Endothelial cell of umbilical vein (primary cell): ENCODE measurements around the gene TMEM109. TPM values are rescaled to one million over a fixed set of nuclear protein-coding genes. Genes with fewer than 3 reads are reported as not detected.

Source experiments
- BruUV-seq: library from RNA; stranded (reverse); fragments of 400-500 nt; replicated peaks from 2 replicates; lab custom pipeline; 2021; lab: Mats Ljungman, UMichigan
- CTCF ChIA-PET: fragments of 300-600, 350-600 bp; sonication (Branson Sonifier 250); formaldehyde crosslinking; loops from one replicate; lab custom pipeline; 2021; ENCODE audit warnings: antibody characterized with exemption, inconsistent platforms; lab: Charles Lee
- POLR2A ChIA-PET: fragments of 300-600, 350-600 bp; sonication (Branson Sonifier 250); formaldehyde crosslinking; loops from one replicate; lab custom pipeline; 2021; ENCODE audit warnings: antibody characterized with exemption, inconsistent platforms; lab: Charles Lee
- DNase-seq: peaks from one replicate; pipeline ENCODE4 v3.0.0-alpha.2; 2011; ENCODE audit warnings: low read depth, low spot score
- FAIRE-seq: peaks from 2 replicates; lab custom pipeline; 2011; peaks lifted over from hg19 to GRCh38; lab: Jason Lieb, UNC
- H2AFZ ChIP-seq: 2 replicates; pipeline ENCODE4 v1.6.0; 2012; ENCODE audit warnings: low read depth, low read length, control low read depth, inconsistent platforms
- H3K27ac ChIP-seq: 2 replicates; pipeline ENCODE4 v1.5.1; 2011; ENCODE audit warnings: low read depth, mild to moderate bottlenecking, control low read depth, low read length, moderate library complexity; ENCODE audit not compliant: insufficient read depth
- H3K27me3 ChIP-seq, 2 experiments: 2 replicates each; pipeline versions ENCODE4 v1.6.0 to v1.6.1; 2011; ENCODE audit warnings: low read length in 2 of 2, mixed read lengths in 1 of 2; ENCODE audit not compliant: control insufficient read depth in 2 of 2, insufficient read depth in 2 of 2
- H3K36me3 ChIP-seq, 2 experiments: 2 replicates in 1 of 2; 3 replicates in 1 of 2; pipeline ENCODE4 v1.5.1; 2011; ENCODE audit warnings: low read length in 2 of 2, mild to moderate bottlenecking in 1 of 2, moderate library complexity in 1 of 2; ENCODE audit not compliant: control insufficient read depth in 2 of 2, insufficient read depth in 2 of 2; ENCODE audit errors: extremely low read depth in 1 of 2
- H3K4me1 ChIP-seq: 3 replicates; pipeline ENCODE4 v1.5.1; 2011; ENCODE audit warnings: mild to moderate bottlenecking, low read length; ENCODE audit not compliant: control insufficient read depth, insufficient read depth; ENCODE audit errors: extremely low read depth
- H3K4me2 ChIP-seq: 2 replicates; pipeline ENCODE4 v1.6.1; 2011; ENCODE audit warnings: low read length, control low read depth, mixed read lengths; ENCODE audit not compliant: insufficient read depth
- H3K4me3 ChIP-seq, 3 experiments: fragments of 200-600 bp in 1 of 3; sonication (generic), shearing (Covaris generic) in 1 of 3; replicated peaks in 1 of 3; 2 replicates each; pipeline ENCODE4 v1.5.1; 2011 to 2016; ENCODE audit warnings: control low read depth in 3 of 3, low read length in 3 of 3, mild to moderate bottlenecking in 2 of 3, inconsistent platforms in 1 of 3, low read depth in 1 of 3, moderate library complexity in 1 of 3; ENCODE audit not compliant: insufficient read depth in 1 of 3
- H3K79me2 ChIP-seq: 2 replicates; pipeline ENCODE4 v1.6.0; 2012; ENCODE audit warnings: low read length, inconsistent platforms; ENCODE audit not compliant: control insufficient read depth, insufficient read depth
- H3K9ac ChIP-seq: replicated peaks from 2 replicates; pipeline ENCODE3; 2011; ENCODE audit warnings: low read length, control low read depth; ENCODE audit not compliant: insufficient read depth; ENCODE audit errors: extremely low read depth
- H3K9me1 ChIP-seq: replicated peaks from 3 replicates; pipeline ENCODE4 v1.6.0; 2011; ENCODE audit warnings: mild to moderate bottlenecking, low read length; ENCODE audit not compliant: control insufficient read depth, insufficient read depth; ENCODE audit errors: extremely low read depth
- H3K9me3 ChIP-seq: replicated peaks from 2 replicates; pipeline ENCODE4 v1.5.1; 2012; ENCODE audit warnings: low read length, inconsistent platforms; ENCODE audit not compliant: control insufficient read depth, insufficient read depth
- H4K20me1 ChIP-seq: replicated peaks from 2 replicates; pipeline ENCODE3; 2011; ENCODE audit warnings: mild to moderate bottlenecking, low read length; ENCODE audit not compliant: control insufficient read depth, insufficient read depth; ENCODE audit errors: extremely low read depth
- CTCF ChIP-seq, 2 donors: IDR thresholded peaks; 1 replicate in 1 of 2; 2 replicates in 1 of 2; pipeline ENCODE4 v1.5.1; 2011; ENCODE audit warnings: low read length in 2 of 2, mild to moderate bottlenecking in 2 of 2, moderate library complexity in 2 of 2, control low read depth in 1 of 2, inconsistent platforms in 1 of 2, low read depth in 1 of 2; ENCODE audit not compliant: insufficient read depth in 1 of 2; ENCODE audit errors: extremely low read depth in 1 of 2
- EZH2 ChIP-seq: IDR thresholded peaks from 2 replicates; pipeline ENCODE4 v1.6.1; 2012; ENCODE audit warnings: borderline replicate concordance, low read depth, mild to moderate bottlenecking, moderate library complexity, low read length, inconsistent platforms; ENCODE audit not compliant: severe bottlenecking
- FOS ChIP-seq: IDR thresholded peaks from 2 replicates; pipeline ENCODE4 v1.6.1; 2011; ENCODE audit warnings: mild to moderate bottlenecking, low read length, moderate library complexity, borderline replicate concordance; ENCODE audit not compliant: insufficient read depth
- GATA2 ChIP-seq: IDR thresholded peaks from 2 replicates; pipeline ENCODE4 v1.7.0; 2011; ENCODE audit warnings: low read depth, mild to moderate bottlenecking, moderate library complexity, mixed read lengths, low read length; ENCODE audit not compliant: insufficient read length, insufficient read depth
- JUN ChIP-seq: IDR thresholded peaks from 2 replicates; pipeline ENCODE4 v1.6.1; 2011; ENCODE audit warnings: borderline replicate concordance, low read depth; ENCODE audit not compliant: insufficient read length, insufficient read depth
- MAX ChIP-seq: IDR thresholded peaks from 2 replicates; pipeline ENCODE4 v1.6.1; 2011; ENCODE audit not compliant: insufficient read depth, insufficient read length
- MYC ChIP-seq: IDR thresholded peaks from one replicate; pipeline ENCODE4 v1.6.1; 2011; ENCODE audit warnings: mild to moderate bottlenecking, low read depth, low read length
- POLR2A ChIP-seq: IDR thresholded peaks from 2 replicates; pipeline ENCODE4 v1.6.1; 2012; ENCODE audit warnings: low read depth, mild to moderate bottlenecking, control low read depth, low read length
- POLR2AphosphoS5 ChIP-seq: IDR thresholded peaks from 2 replicates; pipeline ENCODE4 v1.6.1; 2012; ENCODE audit warnings: low read depth, mild to moderate bottlenecking, control low read depth, low read length, moderate library complexity; ENCODE audit not compliant: insufficient read depth
- dilution Hi-C: fragments of 300-500 bp; cut with MboI; formaldehyde crosslinking; loops from one replicate; pipeline ENCODE4 v1.15.0; 2019; ENCODE audit warnings: low sequenced_read_pairs; ENCODE audit not compliant: extremely low pct_ligation_motif_present
- intact Hi-C: fragments of 100-400 bp; cut with micrococcal nuclease; formaldehyde crosslinking; loops from one replicate; pipeline ENCODE4 v1.10.0; 2022
- polyA plus RNA-seq, 4 experiments: library from polyadenylated mRNA; depleted of rRNA in 3 of 4; stranded (reverse) in 3 of 4; unstranded in 1 of 4; fragments of >200 nt; gene quantifications; 2 replicates each; pipeline versions ENCODE4 v1.2.1 to v1.2.3, GENCODE V29; 2011 to 2012; ENCODE audit warnings: missing spikeins in 1 of 4
- total RNA-seq: library from RNA; stranded (reverse); gene quantifications from 2 replicates; pipeline ENCODE4 v1.2.3, GENCODE V29; 2021

Gene TMEM109
- total and polyA plus RNA-seq, 2 donors (not counting 3 experiments of a cell fraction or from before 2014, with no cell fraction given), result 143 to 192 TPM

- no peaks in the 10 kb centered on the region for H4K20me1 ChIP-seq
- H3K4me3 ChIP-seq, result no peak overlapping the region
- H3K4me2 ChIP-seq, result no peak overlapping the region
- DNase-seq (no peak), FAIRE-seq (no peak)
- no TSS peak for BruUV-seq
- ChIA-PET POLR2A (no interaction called here), CTCF (interaction anchor here (0.7 to 2.7 kb wide), 3 partner anchors 9 to 26 kb away, joined by 3 to 8 read pairs (median 3); no protein-coding TSS in a partner anchor)
- H3K9ac ChIP-seq, result no peak overlapping the region
- TF ChIP-seq FOS, result no peak
- no peak for TF ChIP-seq GATA2
- TF ChIP-seq MYC, result no peak
- TF ChIP-seq CTCF (IDR thresholded peaks at IDR 0.05; ENCODE audit: extremely low read depth in 1 of 2, insufficient read depth in 1 of 2, low read depth in 1 of 2, low read length in 2 of 2), result no peak
- TF ChIP-seq POLR2AphosphoS5, result no peak
- no peak for TF ChIP-seq EZH2
- no peak for TF ChIP-seq MAX
- TF ChIP-seq POLR2A, result no peak
- TF ChIP-seq JUN, result no peak
- H3K9me3 ChIP-seq, result no peaks in the 10 kb centered on the region
- dilution Hi-C loops, result no loop called here
- H3K36me3 ChIP-seq, result no peaks in the 10 kb centered on the region
- H3K79me2 ChIP-seq, result no peaks in the 10 kb centered on the region
- H3K27me3 ChIP-seq, result no peaks in the 10 kb centered on the region
- intact Hi-C loops, result no loop called here
- peaks cover 8% of the 10 kb centered on the region for H3K4me1 ChIP-seq
- no peaks in the 10 kb centered on the region for H3K9me1 ChIP-seq
- H2AFZ ChIP-seq, result no peak overlapping the region
- H3K27ac ChIP-seq, result no peak overlapping the region
These were observed 27.6 kb downstream of the TMEM109 start for GRCh38 chr11:60941371-60942119.
